DND-41 (cell line): ENCODE results near the gene THUMPD2.

Experiments used
- CTCF ChIP-seq: IDR thresholded peaks from 2 replicates; pipeline ENCODE4 v1.5.1; 2012; ENCODE audit warnings: borderline replicate concordance, low read length, moderate library complexity, mild to moderate bottlenecking; ENCODE audit not compliant: poor library complexity, severe bottlenecking; ENCODE audit errors: extremely low read depth
- EZH2 ChIP-seq: IDR thresholded peaks from 3 replicates; pipeline ENCODE4 v1.6.1; 2012; ENCODE audit warnings: borderline replicate concordance, low read depth, mild to moderate bottlenecking, moderate library complexity, low read length, inconsistent platforms; ENCODE audit not compliant: severe bottlenecking

- TF ChIP-seq CTCF = no peak
- TF ChIP-seq EZH2 = no peak
These were observed 35.7 kb downstream of the THUMPD2 start for GRCh38 chr2:39743269-39743776.
